K562 (cell line): Measurements from ENCODE around the gene VRK3. TPM values are rescaled to one million over a fixed set of nuclear protein-coding genes. Genes with fewer than 3 reads are reported as not detected.

Source experiments
- BRCA1 ChIP-seq, 2 experiments: fragments of 450-650 bp in 1 of 2; sonication (generic) in 1 of 2; formaldehyde crosslinking in 1 of 2; IDR thresholded peaks; 2 replicates each; pipeline versions ENCODE4 v1.5.0 to v1.6.1; 2017 to 2020; ENCODE audit warnings: mild to moderate bottlenecking in 1 of 2, missing genetic modification reagents in 1 of 2
- CBFA2T3 ChIP-seq: fragments of 450-650 bp; IDR thresholded peaks from 2 replicates; pipeline ENCODE4 v1.6.1; 2017
- CCNT2 ChIP-seq: IDR thresholded peaks from 2 replicates; pipeline ENCODE4 v1.6.1; 2011; ENCODE audit warnings: borderline replicate concordance, low read depth, mild to moderate bottlenecking, moderate library complexity, mixed read lengths, low read length; ENCODE audit not compliant: insufficient read length; ENCODE audit errors: extremely low read depth
- ETS2 ChIP-seq: IDR thresholded peaks from 2 replicates; pipeline ENCODE4 v1.6.1; 2016; ENCODE audit warnings: borderline replicate concordance, missing genetic modification characterization, mild to moderate bottlenecking, moderate library complexity, missing compliant biosample characterization; ENCODE audit not compliant: poor library complexity, severe bottlenecking
- FOS ChIP-seq: IDR thresholded peaks from 3 replicates; pipeline ENCODE4 v1.6.1; 2011; ENCODE audit not compliant: insufficient read length; ENCODE audit errors: extremely low read depth
- HLTF ChIP-seq: fragments of 450-650 bp; IDR thresholded peaks from 2 replicates; pipeline ENCODE4 v1.6.1; 2016
- HNRNPUL1 ChIP-seq: fragments of 200-400 bp; formaldehyde crosslinking; IDR thresholded peaks from 2 replicates; pipeline ENCODE4 v1.6.1; 2017; ENCODE audit warnings: low read length
- MAX ChIP-seq: sonication (generic); formaldehyde crosslinking; IDR thresholded peaks from 2 replicates; pipeline ENCODE4 v1.9.0; 2022; ENCODE audit warnings: mild to moderate bottlenecking, missing genetic modification reagents
- NCOA2 ChIP-seq, 2 experiments: fragments of 450-650 bp; IDR thresholded peaks; 2 replicates each; pipeline ENCODE4 v1.6.1; 2018; ENCODE audit warnings: mild to moderate bottlenecking in 2 of 2, moderate library complexity in 1 of 2; ENCODE audit not compliant: partially characterized antibody in 2 of 2
- NKRF ChIP-seq: fragments of 450-650 bp; IDR thresholded peaks from 2 replicates; pipeline ENCODE4 v1.6.1; 2016; ENCODE audit warnings: borderline replicate concordance
- NR2C1 ChIP-seq, 2 experiments: fragments of 450-650 bp; IDR thresholded peaks; 2 replicates each; pipeline ENCODE4 v1.6.1; 2017; ENCODE audit warnings: mild to moderate bottlenecking in 2 of 2, antibody characterized with exemption in 1 of 2, inconsistent platforms in 1 of 2, missing compliant biosample characterization in 1 of 2, missing genetic modification characterization in 1 of 2
- NR2F6 ChIP-seq: fragments of 450-650 bp; formaldehyde crosslinking; IDR thresholded peaks from 2 replicates; pipeline ENCODE4 v1.4.0; 2020; ENCODE audit warnings: mild to moderate bottlenecking
- PHF21A ChIP-seq: fragments of 450-650 bp; IDR thresholded peaks from 2 replicates; pipeline ENCODE4 v1.6.1; 2017; ENCODE audit warnings: low read depth, borderline replicate concordance
- RBM39 ChIP-seq: fragments of 200-400 bp; formaldehyde crosslinking; optimal IDR thresholded peaks from 2 replicates; pipeline ENCODE3; 2018; ENCODE audit warnings: low read depth, low read length
- SNRNP70 ChIP-seq: fragments of 200-400 bp; formaldehyde crosslinking; optimal IDR thresholded peaks from 2 replicates; pipeline ENCODE3; 2017; ENCODE audit warnings: low read depth, low read length
- SRSF9 ChIP-seq: fragments of 200-400 bp; formaldehyde crosslinking; IDR thresholded peaks from 2 replicates; pipeline ENCODE4 v1.6.1; 2017; ENCODE audit warnings: low read depth, low read length, borderline replicate concordance
- TEAD4 ChIP-seq, 2 experiments: sonication (generic) in 1 of 2; formaldehyde crosslinking in 1 of 2; IDR thresholded peaks; 2 replicates each; pipeline versions ENCODE4 v1.6.1 to v1.8.0; 2012 to 2022; ENCODE audit warnings: borderline replicate concordance in 1 of 2, inconsistent platforms in 1 of 2, low read length in 1 of 2, mild to moderate bottlenecking in 1 of 2, missing genetic modification reagents in 1 of 2
- ZKSCAN3 ChIP-seq: fragments of 250-450 bp; sonication (Bioruptor Pico); IDR thresholded peaks from 2 replicates; pipeline ENCODE4 v1.4.0; 2020
- ZNF124 ChIP-seq: sonication (generic); formaldehyde crosslinking; IDR thresholded peaks from 2 replicates; pipeline ENCODE4 v1.8.1; 2022; ENCODE audit warnings: missing genetic modification reagents
- ZNF146 ChIP-seq: IDR thresholded peaks from one replicate; pipeline ENCODE4 v1.6.1; 2018; ENCODE audit warnings: missing compliant biosample characterization; ENCODE audit not compliant: unreplicated experiment
- ZNF24 ChIP-seq: fragments of 450-650 bp; IDR thresholded peaks from 2 replicates; pipeline ENCODE4 v1.6.1; 2016
- ZNF395 ChIP-seq: fragments of 200-800 bp; sonication (Bioruptor generic); IDR thresholded peaks from 2 replicates; pipeline ENCODE4 v1.6.1; 2017; ENCODE audit warnings: missing genetic modification characterization, missing compliant biosample characterization
- polyA plus RNA-seq, 8 experiments: library from polyadenylated mRNA; depleted of rRNA in 4 of 8; stranded (reverse) in 5 of 8; unstranded in 3 of 8; fragments of >200 nt; fragmentation: Nextera tagmentation in 2 of 8; fragmentation: Illumina TruSeq in 1 of 8; extraction: Ambion mirVana in 2 of 8; extraction: Trizol in 1 of 8; gene quantifications; 2 replicates each; pipeline versions ENCODE4 v1.2.1 to v1.2.3, GENCODE V29; 2011 to 2014; ENCODE audit warnings: inconsistent platforms in 1 of 8, missing spikeins in 1 of 8
- total RNA-seq, 7 experiments: library from RNA; depleted of rRNA in 6 of 7; stranded (reverse); fragments of >200 nt in 6 of 7; fragmentation: Illumina TruSeq in 2 of 7; extraction: Trizol in 2 of 7; gene quantifications; 2 replicates each; pipeline versions ENCODE4 v1.2.1 to v1.2.3, GENCODE V29; 2011 to 2021; ENCODE audit warnings: low replicate concordance in 1 of 7
- TF ChIP-seq, protein P1 (sequence below): sonication (generic); formaldehyde crosslinking; IDR thresholded peaks from 2 replicates; pipeline ENCODE4 v1.8.0; 2022; ENCODE audit warnings: mild to moderate bottlenecking, missing genetic modification reagents, borderline replicate concordance

VRK3 gene
- total and polyA plus RNA-seq, 9 of the 15 experiments (the other 6 are each of a cell fraction or from before 2014, with no cell fraction given), result 25.6 to 94.3 (median 42.9) TPM

GRCh38 chr19:50025022-50025793, at the start of gene VRK3 (continued):
- no peak for TF ChIP-seq MAX (CRISPR knock-in tag)
- no peak for TF ChIP-seq SRSF9
- TF ChIP-seq ZNF124 (CRISPR knock-in tag), result no peak
- TF ChIP-seq NR2F6 (CRISPR knock-in tag), result no peak
- TF ChIP-seq ZNF395 (CRISPR knock-in tag), result no peak
- no peak for TF ChIP-seq TEAD4 (IDR thresholded peaks at IDR 0.05; ENCODE audit: low read length)
- TF ChIP-seq TEAD4 (CRISPR knock-in tag; IDR thresholded peaks at IDR 0.05; ENCODE audit: borderline replicate concordance), result no peak
- no peak for TF ChIP-seq ETS2 (tag)
- TF ChIP-seq, protein P1, sequence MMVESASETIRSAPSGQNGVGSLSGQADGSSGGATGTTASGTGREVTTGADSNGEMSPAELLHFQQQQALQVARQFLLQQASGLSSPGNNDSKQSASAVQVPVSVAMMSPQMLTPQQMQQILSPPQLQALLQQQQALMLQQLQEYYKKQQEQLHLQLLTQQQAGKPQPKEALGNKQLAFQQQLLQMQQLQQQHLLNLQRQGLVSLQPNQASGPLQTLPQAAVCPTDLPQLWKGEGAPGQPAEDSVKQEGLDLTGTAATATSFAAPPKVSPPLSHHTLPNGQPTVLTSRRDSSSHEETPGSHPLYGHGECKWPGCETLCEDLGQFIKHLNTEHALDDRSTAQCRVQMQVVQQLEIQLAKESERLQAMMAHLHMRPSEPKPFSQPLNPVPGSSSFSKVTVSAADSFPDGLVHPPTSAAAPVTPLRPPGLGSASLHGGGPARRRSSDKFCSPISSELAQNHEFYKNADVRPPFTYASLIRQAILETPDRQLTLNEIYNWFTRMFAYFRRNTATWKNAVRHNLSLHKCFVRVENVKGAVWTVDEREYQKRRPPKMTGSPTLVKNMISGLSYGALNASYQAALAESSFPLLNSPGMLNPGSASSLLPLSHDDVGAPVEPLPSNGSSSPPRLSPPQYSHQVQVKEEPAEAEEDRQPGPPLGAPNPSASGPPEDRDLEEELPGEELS, result no peak
- TF ChIP-seq NCOA2 (IDR thresholded peaks at IDR 0.05; ENCODE audit: partially characterized antibody in 2 of 2), result no peak
- TF ChIP-seq CCNT2, result no peak
- peak; percentile 92 for TF ChIP-seq FOS
- no peak for TF ChIP-seq CBFA2T3
- no peak for TF ChIP-seq HLTF
- peak; percentile 86 for TF ChIP-seq NKRF
- no peak for TF ChIP-seq SNRNP70
- TF ChIP-seq HNRNPUL1, result no peak
- TF ChIP-seq NR2C1 (IDR thresholded peaks at IDR 0.05), result peak; percentile 48
- peak; percentile 70 for TF ChIP-seq NR2C1 (tag; IDR thresholded peaks at IDR 0.05)
- TF ChIP-seq BRCA1 (IDR thresholded peaks at IDR 0.05), result no peak
- no peak; the same call in 1 of the 2 replicates for TF ChIP-seq BRCA1 (CRISPR knock-in tag; IDR thresholded peaks at IDR 0.05)
- no peak for TF ChIP-seq ZKSCAN3 (CRISPR knock-in tag)
- no peak for TF ChIP-seq PHF21A
- no peak for TF ChIP-seq ZNF24
- no peak for TF ChIP-seq RBM39
- no peak for TF ChIP-seq ZNF146 (CRISPR knock-in tag)
